Fibroblast of skin of back (primary cell): Measurements from ENCODE around the gene MYORG.

Source experiments
- DNase-seq: peaks from one replicate; pipeline ENCODE4 v3.0.0-alpha.2; 2013

The MYORG gene

GRCh38 chr9:34332076-34332964 lies 44.4 kb downstream of the MYORG start:
- DNase-seq = peak; percentile 42

DNA sequence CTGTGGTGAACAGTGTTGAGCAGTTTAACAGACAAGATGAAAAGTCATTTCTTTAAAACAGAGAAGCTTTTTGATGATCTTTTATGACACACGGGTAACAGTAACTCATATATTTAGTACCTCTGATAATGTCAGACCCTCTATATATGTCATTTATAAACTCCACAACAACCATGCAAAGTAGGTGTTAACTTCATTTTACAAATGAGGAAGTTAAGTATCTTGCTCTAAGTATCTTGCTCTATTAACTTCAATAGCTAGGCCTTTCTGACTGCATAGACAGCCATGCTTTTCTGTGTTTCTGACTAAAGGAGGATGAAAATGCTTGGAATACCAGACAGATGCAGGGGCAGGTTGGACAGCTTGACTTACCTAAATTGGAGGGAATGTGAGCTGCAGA lies 45.5 kb downstream of the MYORG start:
- no peak for DNase-seq

DNA sequence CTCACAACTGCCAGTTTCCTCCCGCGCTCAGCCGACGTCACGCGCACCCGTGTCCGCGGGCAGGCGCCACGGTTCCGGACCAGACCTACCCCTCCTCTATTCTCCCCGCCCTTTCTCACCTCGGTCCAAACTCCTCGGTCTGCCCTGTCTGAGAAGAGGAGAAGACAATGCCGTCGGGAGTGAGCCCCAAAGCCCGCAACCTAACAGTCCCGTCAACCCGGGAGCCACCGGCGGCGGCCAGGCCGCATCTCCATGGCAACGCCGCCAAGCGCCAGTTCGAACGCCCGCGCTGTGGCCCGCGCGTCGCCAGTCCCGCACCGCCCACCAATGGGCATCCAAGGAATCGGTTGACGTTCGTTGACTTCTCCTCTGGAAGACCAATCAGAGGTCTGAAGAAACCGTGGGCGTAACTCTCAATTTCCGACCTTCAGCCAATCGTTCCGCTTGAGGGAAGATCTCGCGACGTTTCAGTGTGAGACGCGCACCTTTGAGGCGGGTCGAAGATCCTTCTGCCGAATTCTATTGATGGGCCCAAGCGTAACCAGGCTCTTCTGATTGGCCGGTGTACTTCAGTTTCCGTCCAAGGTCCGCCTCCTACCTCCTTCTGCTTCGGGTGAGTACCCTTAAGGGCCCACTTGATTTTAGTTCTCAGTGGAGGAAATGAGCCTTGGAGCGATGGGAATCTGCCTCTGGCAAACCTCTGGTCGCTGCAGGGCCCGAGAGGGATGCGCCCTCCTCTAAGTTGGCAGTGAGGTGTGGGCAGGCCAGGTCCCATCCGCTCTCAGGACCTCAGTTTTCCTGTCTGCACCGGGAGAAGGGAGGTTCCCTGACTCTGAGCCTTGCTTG lies 47.5 kb downstream of the MYORG start, which contains the start of the genes KIF24 and NUDT2:
TSS of gene KIF24 (minus strand) at position 282 of the 846 bp plus-strand sequence. CDS start 17,922 bp downstream, outside the sequence.
TSS of gene NUDT2 (plus strand) at position 583 of the 846 bp plus-strand sequence. CDS start 9,471 bp downstream, outside the sequence.
- DNase-seq = peak; percentile 100

GRCh38 chr9:34328500-34328986 lies 48.2 kb downstream of the MYORG start:
- no peak for DNase-seq

GRCh38 chr9:34326690-34327089 lies 50.0 kb downstream of the MYORG start:
- no peak for DNase-seq

- DNase-seq = no peak
Measured at GRCh38 chr9:34322899-34323591, 53.7 kb downstream of the MYORG start.

- no peak for DNase-seq
Measured at GRCh38 chr9:34321451-34321850, 55.2 kb downstream of the MYORG start.

GRCh38 chr9:34318163-34318790 lies 58.4 kb downstream of the MYORG start:
- DNase-seq = no peak

DNA sequence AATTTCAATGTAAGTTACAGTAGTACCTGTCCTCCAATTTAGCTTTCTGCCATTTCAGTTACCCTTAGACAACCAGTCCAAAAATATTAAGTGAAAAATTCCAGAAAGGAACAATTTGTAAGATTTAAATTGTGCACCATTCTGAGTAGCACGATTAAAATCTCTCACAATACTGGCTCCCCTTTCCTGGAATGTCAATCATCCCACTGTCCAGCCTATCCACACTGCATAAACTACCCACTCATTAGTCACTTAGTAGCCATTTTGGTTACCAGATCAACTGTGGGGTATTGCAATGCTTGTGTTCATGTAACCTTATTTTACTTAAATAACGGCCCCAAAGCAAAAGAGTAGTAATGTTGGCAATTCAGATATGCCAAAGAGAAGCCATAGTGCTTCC lies 59.3 kb downstream of the MYORG start:
- DNase-seq = no peak
